Caki2 (cell line): ENCODE data around the gene EPB41. TPM values are rescaled to one million over a fixed set of nuclear protein-coding genes. Genes with fewer than 3 reads are reported as not detected.
A peak's percentile ranks its signal among the peaks of the same experiment; 100 is the strongest.
"Not testable (repeated sequence)": the region's sequence is repeated elsewhere in the genome, so short reads cannot be mapped to it uniquely, and the experiment has no call there.

Source experiments
- DNase-seq: peaks from one replicate; pipeline ENCODE4 v3.0.0-alpha.2; 2015; ENCODE audit warnings: low read depth
- in situ Hi-C: cut with HindIII; loops from 2 replicates; pipeline ENCODE4 v1.10.0; 2016; ENCODE audit warnings: low sequenced_read_pairs, low pct_unique_long_range_greater_than_20kb, mixed read lengths
- total RNA-seq: library from RNA; depleted of rRNA; stranded (reverse); fragments of >200 nt; shearing (Covaris generic); gene quantifications from 2 replicates; pipeline ENCODE4 v1.2.3, GENCODE V29; 2014; ENCODE audit warnings: low replicate concordance

EPB41 gene
- total RNA-seq, 1 experiment from 2014 or later = 11.8 TPM

DNA sequence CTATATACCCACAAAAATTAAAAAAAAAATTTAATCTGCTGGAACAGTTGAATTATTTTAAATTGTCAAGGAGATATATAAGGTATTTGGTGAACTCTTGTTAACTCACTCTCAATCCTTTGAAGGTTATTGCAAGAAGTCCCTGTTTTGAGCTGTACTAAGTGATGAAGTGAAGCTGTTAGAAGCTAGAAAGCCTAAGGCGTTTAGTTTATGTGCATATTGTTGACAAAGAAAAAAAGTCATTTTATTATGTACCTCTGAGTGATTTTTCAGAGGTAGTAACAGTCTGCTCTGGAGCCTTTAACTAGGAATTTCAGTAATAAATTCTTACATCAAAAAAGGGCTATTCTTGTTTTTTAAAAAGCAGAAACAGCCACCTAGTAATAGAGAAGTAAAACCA lies 149.7 kb downstream of the EPB41 start:
- in situ Hi-C loops = no loop called here
- no peak for DNase-seq

GRCh38 chr1:29077155-29077554 lies 162.8 kb downstream of the EPB41 start:
- DNase-seq = no peak
- in situ Hi-C loops = no loop called here

DNA sequence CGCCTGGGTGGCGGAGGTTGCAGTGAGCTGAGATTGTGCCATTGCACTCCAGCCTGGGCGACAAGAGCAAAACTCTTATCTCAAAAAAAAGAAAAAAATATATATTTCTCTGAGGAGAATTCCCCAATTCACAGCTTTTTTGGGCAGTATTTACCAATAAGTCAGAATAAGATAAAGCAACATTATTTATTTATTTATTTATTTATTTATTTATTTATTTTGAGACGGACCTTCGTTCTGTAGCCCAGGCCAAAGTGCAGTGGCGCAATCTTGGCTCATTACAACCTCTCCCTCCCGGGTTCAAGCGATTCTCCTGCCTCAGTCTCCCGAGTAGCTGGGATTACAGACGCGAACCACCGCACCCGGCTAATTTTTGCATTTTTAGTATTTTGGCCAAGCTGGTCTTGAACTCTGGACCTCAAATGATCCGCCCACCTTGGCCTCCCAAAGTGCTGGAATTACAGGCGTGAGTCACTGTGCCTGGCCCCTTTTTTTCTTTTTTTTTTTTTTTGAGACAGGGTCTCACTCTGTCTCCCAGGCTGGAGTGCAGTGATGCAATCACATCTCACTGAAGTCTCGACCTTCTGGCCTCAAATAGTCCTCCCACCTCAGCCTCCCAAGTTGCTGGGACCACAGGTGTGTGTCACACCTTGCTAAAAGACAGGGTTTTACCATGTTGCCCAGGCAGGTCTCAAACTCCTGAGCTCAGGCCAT lies 165.7 kb downstream of the EPB41 start:
- in situ Hi-C loops, DNase-seq: not testable (repeated sequence)

DNA sequence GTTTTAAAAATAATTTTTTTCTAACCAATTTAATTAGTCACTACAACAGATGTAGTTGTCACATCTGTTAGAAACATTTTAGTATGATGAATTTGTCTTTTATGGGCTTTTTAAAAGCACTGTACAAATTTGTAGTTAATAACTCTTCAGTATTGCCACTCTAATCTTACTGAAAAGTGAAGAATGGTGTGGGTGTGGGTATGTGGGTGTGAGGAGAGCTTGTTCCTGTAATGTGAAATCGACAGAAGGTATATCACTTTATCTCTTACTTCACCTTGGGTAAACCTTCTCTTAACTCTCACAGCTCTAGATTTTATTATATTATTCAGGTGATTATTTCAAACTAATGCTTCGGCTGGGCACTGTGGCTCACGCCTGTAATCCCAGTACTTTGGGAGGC lies 166.8 kb downstream of the EPB41 start:
- in situ Hi-C loops = no loop called here
- no peak for DNase-seq

GRCh38 chr1:29082519-29082918 lies 168.2 kb downstream of the EPB41 start:
- in situ Hi-C loops = no loop called here
- DNase-seq = no peak

DNA sequence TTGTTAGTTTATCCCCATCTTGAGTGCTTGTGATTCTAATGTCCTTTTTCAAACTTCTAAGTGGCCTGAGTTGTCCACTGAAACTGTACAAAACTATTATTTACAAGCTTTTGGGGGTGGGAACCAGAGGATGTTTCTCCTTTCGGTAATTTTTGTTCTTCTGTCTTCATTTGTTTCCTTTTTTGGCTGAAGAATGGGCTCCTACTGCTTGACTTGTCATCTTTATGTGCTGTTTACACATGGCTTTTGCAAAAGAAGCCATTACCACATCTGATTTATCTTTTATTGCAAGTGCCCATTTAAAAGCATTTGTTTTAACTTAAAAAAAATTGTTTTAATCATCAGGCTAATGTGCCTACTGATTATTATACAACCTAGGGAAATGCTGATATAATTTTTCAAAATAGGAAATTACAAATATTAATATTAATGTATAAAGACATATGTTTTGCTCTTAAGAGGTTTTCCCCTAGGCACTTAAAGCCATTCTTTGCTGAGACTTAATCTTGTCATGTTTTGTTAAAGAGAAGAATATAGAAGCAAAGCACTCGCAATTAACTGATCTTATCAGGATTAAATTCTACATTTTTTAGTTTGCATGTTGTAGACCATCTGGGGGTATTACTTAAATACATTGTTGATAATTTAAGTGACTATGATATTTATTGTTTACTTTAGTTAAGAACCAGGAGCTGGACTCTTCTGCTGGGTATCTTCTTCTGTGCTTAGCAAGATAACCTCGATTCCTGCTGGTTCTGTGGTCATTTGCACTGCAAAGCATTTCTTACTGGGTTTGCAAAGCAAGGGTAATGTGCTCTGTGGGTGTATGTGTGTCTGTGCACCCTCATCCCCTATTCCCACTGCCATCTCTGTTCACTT lies 169.2 kb downstream of the EPB41 start:
- no peak for DNase-seq
- in situ Hi-C loops = no loop called here

GRCh38 chr1:29084196-29084521 lies 169.8 kb downstream of the EPB41 start:
- in situ Hi-C loops = no loop called here
- no peak for DNase-seq

- in situ Hi-C loops = no loop called here
- no peak for DNase-seq
These were observed 176.7 kb downstream of the EPB41 start for GRCh38 chr1:29090937-29091618.

DNA sequence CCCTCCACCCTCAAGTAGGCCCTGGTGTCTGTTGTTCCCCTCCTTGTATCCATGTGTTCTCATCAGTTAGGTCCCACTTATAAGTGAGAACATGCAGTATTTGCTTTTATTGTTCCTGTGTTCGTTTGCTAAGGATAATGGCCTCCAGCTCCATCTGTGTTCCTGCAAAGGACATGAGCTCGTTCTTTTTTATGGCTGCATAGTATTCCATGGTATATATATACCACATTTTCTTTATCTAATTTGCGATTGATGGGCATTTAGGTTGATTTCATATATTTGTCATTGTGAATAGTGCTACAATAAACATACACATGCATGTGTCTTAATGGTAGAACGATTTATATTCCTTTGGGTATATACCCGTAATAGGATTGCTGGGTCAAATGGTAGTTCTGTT lies 178.3 kb downstream of the EPB41 start:
- in situ Hi-C loops = not testable (repeated sequence)

GRCh38 chr1:29094433-29094832 lies 180.1 kb downstream of the EPB41 start:
- in situ Hi-C loops = no loop called here
- peak; percentile 37 for DNase-seq

More for the DNA sequence above, 178.3 kb downstream of the EPB41 start:
- not testable (repeated sequence) for DNase-seq

GRCh38 chr1:29094954-29095353 lies 180.6 kb downstream of the EPB41 start:
- in situ Hi-C loops = no loop called here

DNA sequence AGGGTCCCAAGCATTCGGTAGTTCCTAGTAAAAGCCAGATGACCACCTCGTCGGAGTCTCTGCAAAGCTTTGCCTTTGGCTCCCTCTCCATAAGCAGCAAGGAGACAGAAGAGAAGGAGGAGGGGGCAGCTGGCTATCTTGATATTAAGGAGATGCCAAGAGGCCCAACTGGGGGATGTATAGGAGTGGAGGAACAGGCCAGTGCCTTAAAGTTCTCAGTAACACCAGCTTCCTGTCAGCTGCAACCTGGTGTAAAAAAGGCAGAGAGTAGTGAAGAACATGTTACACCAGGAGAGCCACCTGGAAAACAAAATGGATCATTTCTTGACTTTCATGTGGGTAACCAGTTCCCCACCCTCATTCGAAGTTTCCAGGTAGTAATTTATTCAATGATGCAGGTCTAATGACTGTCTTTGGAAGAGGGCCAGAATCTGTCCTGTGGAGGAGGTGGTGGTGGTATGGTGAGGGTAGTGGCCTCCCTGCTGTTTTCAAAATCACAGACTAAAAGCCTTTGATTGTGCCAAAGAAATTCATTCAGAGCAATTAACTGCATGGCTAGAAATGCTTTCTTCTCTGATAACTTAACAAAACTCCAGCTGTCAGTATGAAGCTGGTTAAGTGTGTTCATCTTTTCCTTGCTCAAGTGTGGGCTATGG lies 182.0 kb downstream of the EPB41 start:
- in situ Hi-C loops = no loop called here

More at GRCh38 chr1:29094954-29095353, 180.6 kb downstream of the EPB41 start:
- no peak for DNase-seq

DNA sequence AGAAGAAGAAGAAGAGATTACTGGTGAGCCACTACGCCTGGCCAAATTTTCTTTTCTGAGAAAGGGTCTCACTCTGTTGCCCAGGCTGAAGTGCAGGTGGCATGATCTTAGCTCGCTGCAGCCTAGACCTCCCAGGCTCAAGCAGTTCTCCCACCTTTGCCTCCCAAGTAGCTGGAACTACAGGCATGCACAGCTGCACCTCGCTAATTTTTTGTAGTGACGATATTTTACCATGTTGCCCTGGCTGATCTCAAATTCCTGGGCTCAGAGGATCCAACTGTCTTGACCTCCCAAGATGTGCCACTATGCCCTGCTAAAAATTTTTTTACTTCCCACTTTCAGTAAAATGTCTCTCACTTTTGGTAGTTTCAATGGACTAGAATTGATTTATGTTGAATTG lies 184.9 kb downstream of the EPB41 start:
- DNase-seq = no peak
- in situ Hi-C loops = no loop called here

More for the DNA sequence above, 182.0 kb downstream of the EPB41 start:
- no peak for DNase-seq

- in situ Hi-C loops = no loop called here
- DNase-seq = no peak
These were observed 186.1 kb downstream of the EPB41 start for GRCh38 chr1:29100487-29100886.

- peak; percentile 73 for DNase-seq
- in situ Hi-C loops = no loop called here
These were observed 191.5 kb downstream of the EPB41 start for GRCh38 chr1:29105822-29106221.

- in situ Hi-C loops, DNase-seq: not testable (repeated sequence)
These were observed 193.7 kb downstream of the EPB41 start for GRCh38 chr1:29108041-29108440.

DNA sequence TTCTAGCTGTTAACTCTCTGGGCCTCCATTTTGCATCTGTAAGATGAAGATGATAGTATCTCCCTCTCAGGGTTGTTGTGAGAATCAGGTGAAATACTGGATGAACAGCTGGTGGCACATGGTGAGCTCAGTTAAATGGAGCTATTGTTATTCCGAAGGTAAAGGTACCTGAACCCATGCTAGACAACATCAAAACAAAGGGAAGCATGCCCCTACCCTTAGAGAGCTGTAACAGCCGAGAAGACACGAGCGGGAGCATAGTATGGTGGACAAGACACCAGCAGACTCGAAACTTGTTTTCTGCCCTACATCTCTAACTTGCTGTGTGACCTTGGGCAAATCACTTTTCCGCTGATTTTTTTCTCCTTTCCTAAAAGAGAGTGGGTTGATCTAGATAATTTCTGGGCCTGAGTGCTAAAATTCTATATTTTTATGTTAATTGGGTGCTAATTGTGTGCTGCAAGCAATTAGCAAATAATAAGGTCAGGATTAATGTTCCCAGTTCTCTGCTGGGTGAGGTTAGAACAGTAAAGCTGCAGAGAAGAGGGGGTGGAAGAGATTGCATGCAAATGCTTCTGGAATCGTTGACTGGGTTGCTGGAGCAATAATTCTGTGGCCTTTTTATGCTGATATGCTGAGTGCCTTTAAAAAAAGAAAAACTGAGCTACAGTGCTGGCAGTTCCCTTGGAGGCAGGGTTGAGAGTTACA lies 198.5 kb downstream of the EPB41 start:
- in situ Hi-C loops = no loop called here
- no peak for DNase-seq
